Fibroblast of mammary gland (primary cell): ENCODE measurements around the gene LIMA1.

Source experiments
- DNase-seq: peaks from one replicate; pipeline ENCODE4 v3.0.0-alpha.2; 2010; ENCODE audit warnings: low read depth
- H3K4me3 ChIP-seq: 2 replicates; pipeline ENCODE4 v1.5.1; 2011; ENCODE audit warnings: low read depth, mild to moderate bottlenecking, low read length, moderate library complexity; ENCODE audit not compliant: control insufficient read depth
- CTCF ChIP-seq: conservative IDR thresholded peaks from 2 replicates; pipeline ENCODE4 v1.5.1; 2011; ENCODE audit warnings: low read depth, low read length, inconsistent platforms; ENCODE audit not compliant: control insufficient read depth, insufficient read depth

The LIMA1 gene

GRCh38 chr12:50198829-50199228 is 84.5 kb downstream of the LIMA1 start:
- TF ChIP-seq CTCF, result no peak
- DNase-seq, result no peak
- H3K4me3 ChIP-seq, result no peak overlapping the region

GRCh38 chr12:50197297-50197727 is 86.0 kb downstream of the LIMA1 start:
- DNase-seq, result no peak
- H3K4me3 ChIP-seq, result no peak overlapping the region
- no peak for TF ChIP-seq CTCF

DNA sequence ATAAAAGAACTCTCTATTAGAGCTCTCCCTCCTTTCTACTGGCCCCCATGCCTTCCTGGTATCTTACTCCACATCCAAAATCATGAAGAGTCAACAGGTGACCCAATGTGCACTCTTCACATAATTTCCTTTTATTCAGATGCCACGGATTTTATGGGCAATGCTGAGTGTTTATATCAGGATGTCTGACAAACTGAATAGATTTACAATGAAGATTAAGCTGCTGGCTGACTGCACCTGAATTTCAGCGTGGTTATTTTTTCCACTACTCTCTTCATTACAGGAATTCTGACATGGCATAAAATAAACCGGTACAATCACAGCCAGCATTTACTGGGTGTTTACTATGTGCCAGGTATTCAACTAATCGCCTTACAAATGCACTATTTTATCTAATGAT is 86.8 kb downstream of the LIMA1 start:
- no peak for DNase-seq
- TF ChIP-seq CTCF, result no peak
- no peak overlapping the region for H3K4me3 ChIP-seq

DNA sequence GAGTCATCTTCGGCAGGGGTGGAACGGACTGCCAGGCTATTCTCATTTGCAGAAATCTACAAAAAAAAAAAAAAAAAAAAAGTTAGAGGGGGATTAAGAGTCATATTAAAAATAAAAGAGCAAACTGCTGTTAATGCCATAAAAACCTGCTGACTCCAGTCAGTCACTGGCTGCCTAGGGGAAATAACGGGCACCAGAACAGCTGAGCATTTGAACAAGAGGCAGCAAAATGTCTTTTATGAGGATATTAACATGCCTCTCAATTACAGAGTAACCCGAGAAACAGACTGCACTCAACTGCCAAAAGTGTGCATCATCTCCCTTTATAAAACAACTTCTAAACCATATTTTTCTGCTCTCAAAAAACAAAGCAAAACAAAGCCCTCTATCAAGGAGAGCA is 87.5 kb downstream of the LIMA1 start:
- no peak for TF ChIP-seq CTCF
- no peak for DNase-seq
- H3K4me3 ChIP-seq, result no peak overlapping the region

DNA sequence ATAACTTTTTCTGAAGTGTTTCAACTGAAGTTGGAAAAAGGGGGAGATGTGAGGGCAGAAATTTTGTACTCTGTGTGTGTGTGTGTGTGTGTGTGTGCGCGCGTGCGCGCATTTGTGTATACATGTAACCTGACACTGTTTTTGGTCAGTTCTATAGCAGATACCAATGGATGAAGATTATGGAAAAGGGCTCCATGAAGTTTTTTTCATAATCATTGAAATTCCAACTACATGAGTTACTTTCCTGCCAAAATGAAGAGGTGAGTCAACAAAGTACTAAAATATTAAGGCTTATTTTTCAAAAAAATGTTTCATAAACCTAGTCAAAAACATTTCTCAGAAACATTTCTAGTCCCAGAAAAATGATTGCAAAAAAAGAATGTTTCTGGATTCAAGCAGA is 90.4 kb downstream of the LIMA1 start:
- no peak for TF ChIP-seq CTCF
- no peak overlapping the region for H3K4me3 ChIP-seq
- peak; percentile 47 for DNase-seq

DNA sequence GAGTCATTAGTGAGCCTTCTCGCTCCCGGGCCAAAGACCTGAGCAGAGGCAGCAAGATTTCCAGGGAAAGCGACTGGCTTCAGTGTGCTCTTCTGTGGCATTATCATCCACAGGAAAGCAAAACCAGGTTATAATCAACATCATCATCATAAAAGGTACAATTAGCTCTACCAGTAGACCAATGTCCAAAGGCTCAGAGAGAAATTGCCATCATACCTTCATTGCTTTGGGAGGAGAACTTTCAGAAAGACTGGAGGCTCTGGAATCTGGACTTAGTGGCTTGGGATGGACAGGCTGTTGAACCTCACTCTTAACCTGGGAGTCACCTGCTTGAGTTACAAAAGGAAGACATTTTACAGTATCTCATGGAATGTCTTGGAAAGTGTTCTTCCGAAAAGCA is 91.1 kb downstream of the LIMA1 start:
- no peak overlapping the region for H3K4me3 ChIP-seq
- TF ChIP-seq CTCF, result no peak
- no peak for DNase-seq

- no peak for TF ChIP-seq CTCF
- H3K4me3 ChIP-seq, result no peak overlapping the region
- DNase-seq, result no peak
Observed at GRCh38 chr12:50190859-50191258, 92.5 kb downstream of the LIMA1 start.
